ENCODE data around the gene PTPRD. TPM values are rescaled to one million over a fixed set of nuclear protein-coding genes. Genes with fewer than 3 reads are reported as not detected.

The PTPRD gene
- total RNA-seq, 1 experiment from 2014 or later = not detected

DNA sequence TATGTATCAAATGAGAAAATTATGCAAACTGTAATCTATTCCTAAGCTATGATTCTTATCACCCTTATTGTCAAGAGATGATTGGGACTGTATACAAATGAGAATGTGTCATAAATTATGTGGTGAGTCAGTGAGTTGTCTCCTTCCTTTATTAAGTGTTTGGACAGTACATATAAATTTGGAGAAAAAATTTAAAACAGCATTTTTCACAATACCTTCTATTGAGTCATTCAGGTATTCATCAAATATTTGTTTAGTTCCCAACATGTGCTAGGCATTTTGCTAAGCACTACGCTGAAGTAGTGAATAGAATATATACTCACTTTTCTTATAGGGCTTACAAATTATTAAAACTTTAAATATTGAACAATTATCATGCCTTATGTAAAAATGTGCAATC is 36.3 kb upstream of the PTPRD start:
- CTCF ChIA-PET = no interaction called here

DNA sequence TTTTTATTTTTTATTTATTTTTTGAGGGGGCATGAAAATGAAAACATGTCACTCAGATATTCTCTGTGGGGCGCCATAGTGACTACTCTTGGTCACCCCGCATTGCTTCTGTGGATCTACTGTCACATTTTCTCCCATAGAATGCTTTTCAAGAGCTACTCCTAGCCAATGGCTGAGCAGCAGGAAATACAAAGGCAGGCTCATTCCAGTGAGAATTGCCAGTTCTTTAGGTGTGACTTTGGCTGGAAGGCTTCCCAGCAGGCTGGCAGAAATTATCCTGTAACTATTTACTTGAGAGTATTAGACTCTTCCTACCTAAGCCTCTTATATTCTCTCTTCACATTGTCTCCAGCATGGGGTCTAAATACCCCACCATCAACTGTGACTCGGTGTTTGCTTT is 21.0 kb upstream of the PTPRD start:
- no peak for DNase-seq (ENCODE audit: unreplicated experiment)
- TF ChIP-seq, protein P1, sequence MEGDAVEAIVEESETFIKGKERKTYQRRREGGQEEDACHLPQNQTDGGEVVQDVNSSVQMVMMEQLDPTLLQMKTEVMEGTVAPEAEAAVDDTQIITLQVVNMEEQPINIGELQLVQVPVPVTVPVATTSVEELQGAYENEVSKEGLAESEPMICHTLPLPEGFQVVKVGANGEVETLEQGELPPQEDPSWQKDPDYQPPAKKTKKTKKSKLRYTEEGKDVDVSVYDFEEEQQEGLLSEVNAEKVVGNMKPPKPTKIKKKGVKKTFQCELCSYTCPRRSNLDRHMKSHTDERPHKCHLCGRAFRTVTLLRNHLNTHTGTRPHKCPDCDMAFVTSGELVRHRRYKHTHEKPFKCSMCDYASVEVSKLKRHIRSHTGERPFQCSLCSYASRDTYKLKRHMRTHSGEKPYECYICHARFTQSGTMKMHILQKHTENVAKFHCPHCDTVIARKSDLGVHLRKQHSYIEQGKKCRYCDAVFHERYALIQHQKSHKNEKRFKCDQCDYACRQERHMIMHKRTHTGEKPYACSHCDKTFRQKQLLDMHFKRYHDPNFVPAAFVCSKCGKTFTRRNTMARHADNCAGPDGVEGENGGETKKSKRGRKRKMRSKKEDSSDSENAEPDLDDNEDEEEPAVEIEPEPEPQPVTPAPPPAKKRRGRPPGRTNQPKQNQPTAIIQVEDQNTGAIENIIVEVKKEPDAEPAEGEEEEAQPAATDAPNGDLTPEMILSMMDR (IDR thresholded peaks at IDR 0.05; ENCODE audit: unreplicated experiment) = no peak
- no peaks in the 10 kb centered on the region for H3K9me3 Mint-ChIP-seq (ENCODE audit: unreplicated experiment)
- H3K4me3 Mint-ChIP-seq (ENCODE audit: unreplicated experiment) = no peak overlapping the region
- CTCF ChIA-PET = no interaction called here
- H3K36me3 Mint-ChIP-seq (ENCODE audit: insufficient read depth, unreplicated experiment) = no peaks in the 10 kb centered on the region
- no peak overlapping the region for H3K27ac Mint-ChIP-seq (ENCODE audit: low read depth, unreplicated experiment)
- POLR2A ChIA-PET = no interaction called here
- intact Hi-C loops (cut with micrococcal nuclease) = no loop called here
- peaks cover 83% of the 10 kb centered on the region for H3K27me3 Mint-ChIP-seq (ENCODE audit: insufficient read depth, unreplicated experiment)
- no TSS peak for BruUV-seq (replicated peaks)
- no peaks in the 10 kb centered on the region for H3K4me1 Mint-ChIP-seq (ENCODE audit: insufficient read depth, unreplicated experiment)

More for the DNA sequence above, 36.3 kb upstream of the PTPRD start:
- Mint-ChIP-seq H3K9me3 (ENCODE audit: unreplicated experiment) (peaks cover 21% of the 10 kb centered on the region), H3K36me3 (ENCODE audit: insufficient read depth, unreplicated experiment) (no peaks in the 10 kb centered on the region), H3K27me3 (ENCODE audit: insufficient read depth, unreplicated experiment) (peaks cover 66% of the 10 kb centered on the region), H3K4me1 (ENCODE audit: insufficient read depth, unreplicated experiment) (no peaks in the 10 kb centered on the region), H3K4me3 (ENCODE audit: unreplicated experiment) (no peak overlapping the region), H3K27ac (ENCODE audit: low read depth, unreplicated experiment) (no peak overlapping the region)
- TF ChIP-seq, protein P1 (IDR thresholded peaks at IDR 0.05; ENCODE audit: unreplicated experiment) = no peak
- POLR2A ChIA-PET = no interaction called here
- no peak for DNase-seq (ENCODE audit: unreplicated experiment)
- intact Hi-C loops (cut with micrococcal nuclease) = no loop called here
- no TSS peak for BruUV-seq (replicated peaks)

DNA sequence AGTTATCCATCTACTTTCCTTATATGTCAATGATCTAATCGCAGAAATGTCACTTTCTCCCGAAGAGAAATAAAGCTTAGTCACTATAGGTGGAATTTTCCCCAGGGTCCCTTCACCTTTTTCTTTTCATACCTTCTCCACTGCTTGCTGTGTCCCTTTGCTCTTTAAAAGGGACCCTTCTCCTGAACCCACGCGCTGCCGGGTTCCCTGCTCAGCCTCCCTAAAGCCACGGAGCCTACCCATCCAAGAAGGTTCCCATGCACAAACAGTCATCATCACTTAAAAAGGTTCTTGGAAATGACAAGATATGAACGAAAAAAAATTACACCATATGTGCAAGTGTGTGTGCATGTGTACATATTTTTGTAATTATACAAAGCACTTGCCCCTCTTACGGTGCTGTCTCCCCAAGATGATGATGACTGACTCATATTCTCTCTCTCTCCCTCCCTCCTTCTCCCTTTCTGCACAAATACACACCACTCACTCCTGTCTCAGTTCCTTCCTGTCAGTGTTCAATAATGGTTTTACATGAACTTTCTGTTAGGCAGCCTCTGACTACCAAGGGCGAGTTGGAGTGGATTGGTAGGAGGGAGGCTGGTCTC is 1.5 kb upstream of the PTPRD start:
- Mint-ChIP-seq H3K27me3 (ENCODE audit: insufficient read depth, unreplicated experiment) (peaks cover 99% of the 10 kb centered on the region), H3K4me1 (ENCODE audit: insufficient read depth, unreplicated experiment) (peaks cover 5% of the 10 kb centered on the region), H3K36me3 (ENCODE audit: insufficient read depth, unreplicated experiment) (no peaks in the 10 kb centered on the region), H3K4me3 (ENCODE audit: unreplicated experiment) (peak overlapping the region; percentile 28), H3K9me3 (ENCODE audit: unreplicated experiment) (no peaks in the 10 kb centered on the region), H3K27ac (ENCODE audit: low read depth, unreplicated experiment) (no peak overlapping the region)
- ChIA-PET CTCF (no interaction called here), POLR2A (no interaction called here)
- BruUV-seq (replicated peaks) = no TSS peak
- TF ChIP-seq, protein P1 (IDR thresholded peaks at IDR 0.05; ENCODE audit: unreplicated experiment) = no peak
- DNase-seq (ENCODE audit: unreplicated experiment) = no peak
- intact Hi-C loops (cut with micrococcal nuclease) = no loop called here

DNA sequence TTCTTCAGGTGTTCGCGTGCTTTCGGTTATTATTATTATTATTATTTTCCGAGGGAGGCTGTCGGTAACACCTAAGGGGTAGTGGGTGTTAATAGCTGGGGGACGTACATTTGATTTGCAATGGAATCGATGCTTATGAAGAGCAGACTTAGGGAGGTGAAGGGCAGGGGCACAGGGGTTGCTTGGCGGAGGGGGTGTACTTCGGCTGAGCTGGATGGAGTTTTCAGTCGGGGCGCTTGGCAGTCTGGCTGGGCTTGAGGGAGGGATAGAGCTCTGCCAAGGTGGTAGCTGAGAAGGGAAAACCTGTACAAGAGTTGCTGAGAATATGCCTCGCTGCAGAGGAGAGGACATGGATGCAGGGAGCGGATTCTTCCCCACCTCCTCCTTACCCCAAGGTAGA is 617 bp upstream of the PTPRD start:
- no TSS peak for BruUV-seq (replicated peaks)
- Mint-ChIP-seq H3K36me3 (ENCODE audit: insufficient read depth, unreplicated experiment) (no peaks in the 10 kb centered on the region), H3K27ac (ENCODE audit: low read depth, unreplicated experiment) (no peak overlapping the region), H3K4me3 (ENCODE audit: unreplicated experiment) (no peak overlapping the region), H3K4me1 (ENCODE audit: insufficient read depth, unreplicated experiment) (peaks cover 5% of the 10 kb centered on the region), H3K9me3 (ENCODE audit: unreplicated experiment) (no peaks in the 10 kb centered on the region), H3K27me3 (ENCODE audit: insufficient read depth, unreplicated experiment) (peaks cover 99% of the 10 kb centered on the region)
- intact Hi-C loops (cut with micrococcal nuclease) = no loop called here
- TF ChIP-seq, protein P1 (IDR thresholded peaks at IDR 0.05; ENCODE audit: unreplicated experiment) = no peak
- no peak for DNase-seq (ENCODE audit: unreplicated experiment)
- POLR2A ChIA-PET = no interaction called here
- CTCF ChIA-PET = interaction anchor here (0.7 kb wide), 1 partner anchor 270 kb away, joined by 3 read pairs; no protein-coding TSS in a partner anchor
